ENCODE results near the gene ISG20L2.

ISG20L2 gene

DNA sequence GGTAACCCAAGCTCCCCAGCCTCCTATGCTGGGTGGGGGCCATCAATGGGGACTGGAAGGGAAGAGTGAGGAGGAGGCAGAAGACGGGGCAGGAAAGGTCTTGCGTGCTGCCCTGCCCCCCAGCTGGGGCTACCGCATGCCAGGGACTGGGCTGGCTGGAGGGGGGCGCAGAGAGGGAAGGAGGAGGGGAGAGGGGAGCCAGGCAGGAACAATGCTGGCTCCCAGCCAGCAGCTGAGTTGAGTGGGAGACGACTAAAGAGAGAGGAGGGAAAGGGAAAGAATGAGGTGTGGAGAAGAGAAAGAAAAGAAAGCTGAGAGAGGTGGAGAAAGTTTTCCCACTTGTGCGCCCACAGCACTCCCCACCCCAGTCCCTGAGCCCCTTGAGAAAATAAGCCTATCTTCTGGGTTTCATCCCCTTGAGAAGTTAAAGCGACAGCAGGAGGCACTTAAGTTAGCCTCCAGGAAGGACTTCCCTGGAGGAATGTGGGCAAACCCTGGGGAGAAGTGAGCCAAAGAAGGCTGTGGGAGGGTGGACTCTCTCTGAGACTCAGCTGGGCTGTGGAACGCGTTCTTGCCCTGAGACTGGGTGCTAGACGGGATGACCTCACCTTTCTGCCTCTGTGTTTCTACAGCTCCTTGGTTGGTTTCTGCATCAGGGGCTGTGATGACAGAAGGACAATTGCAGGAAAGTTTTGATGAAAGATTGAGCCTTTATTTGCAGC, 38.5 kb downstream of the ISG20L2 start:
- DNase-seq (ENCODE audit: low read depth, low spot score), result no peak

DNA sequence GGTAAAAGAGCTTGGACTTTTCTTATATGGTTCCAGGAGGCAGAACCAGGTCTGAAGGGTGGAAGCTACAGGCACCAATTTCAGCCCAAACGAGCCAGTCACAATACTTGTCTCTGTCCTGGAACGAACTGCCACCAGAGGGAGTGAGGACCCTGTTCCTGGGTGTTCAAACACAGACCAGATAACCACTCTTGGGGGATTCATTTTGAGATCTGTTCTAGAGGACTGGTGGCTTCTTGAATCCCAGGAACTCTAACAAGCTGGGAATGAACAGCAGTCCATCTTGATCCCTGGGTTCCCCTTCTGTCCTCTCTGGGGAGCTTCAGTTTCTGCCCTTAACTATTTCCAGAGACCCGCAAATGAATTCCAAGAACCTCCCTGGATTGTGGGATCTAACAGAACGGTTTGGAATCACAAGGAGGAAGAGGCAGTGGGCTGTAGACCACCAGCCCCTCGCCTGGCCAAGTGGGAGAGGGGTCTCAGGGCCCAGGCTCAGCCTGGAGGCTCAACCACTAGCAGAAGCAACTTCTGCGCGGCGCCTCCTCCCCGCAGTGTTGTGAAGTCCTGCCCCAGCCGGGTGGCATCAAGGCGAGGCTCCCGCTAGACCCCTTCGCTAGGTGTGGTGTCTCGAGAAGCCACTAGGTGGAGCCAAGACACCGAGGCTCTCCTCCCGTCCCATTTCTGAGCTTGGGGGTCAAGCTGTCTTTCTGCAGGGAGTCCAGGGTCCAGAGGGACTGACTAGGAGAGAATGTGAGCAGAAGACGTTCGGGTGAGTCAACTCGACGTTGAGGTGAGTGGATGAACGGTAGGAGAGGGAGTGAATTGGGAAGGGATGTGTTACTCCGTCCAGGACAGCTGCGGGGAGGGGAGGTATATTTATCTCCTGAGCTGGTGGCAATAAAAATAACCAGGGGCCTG, 39.3 kb downstream of the ISG20L2 start:
- no peak for DNase-seq (ENCODE audit: low read depth, low spot score)

DNA sequence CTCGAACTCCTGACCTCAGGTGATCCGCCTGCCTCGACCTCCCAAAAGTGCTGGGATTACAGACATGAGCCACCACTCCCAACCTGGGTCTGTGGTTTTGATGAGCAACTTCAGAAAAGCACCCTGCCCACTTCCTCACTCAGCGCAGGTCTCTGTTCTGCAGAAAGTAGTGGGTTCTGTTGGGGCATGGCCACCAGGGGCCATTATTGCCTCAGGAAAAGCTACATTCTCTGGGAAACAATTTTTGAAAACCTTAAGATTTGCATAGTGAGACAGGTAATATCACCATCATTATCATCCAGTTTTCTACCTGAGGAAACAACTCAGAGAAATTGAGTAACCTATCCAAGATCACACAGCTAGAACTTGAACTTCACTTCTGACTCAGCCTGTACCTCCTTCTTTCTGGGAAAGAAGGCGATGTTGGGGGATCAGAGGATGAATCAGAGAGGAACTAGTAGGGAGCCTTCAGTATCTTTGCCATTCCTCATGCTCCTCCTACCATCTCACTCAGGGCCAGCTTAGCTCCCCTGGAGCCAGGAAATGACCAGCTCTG, 44.3 kb downstream of the ISG20L2 start:
- no peak for DNase-seq (ENCODE audit: low read depth, low spot score)

DNA sequence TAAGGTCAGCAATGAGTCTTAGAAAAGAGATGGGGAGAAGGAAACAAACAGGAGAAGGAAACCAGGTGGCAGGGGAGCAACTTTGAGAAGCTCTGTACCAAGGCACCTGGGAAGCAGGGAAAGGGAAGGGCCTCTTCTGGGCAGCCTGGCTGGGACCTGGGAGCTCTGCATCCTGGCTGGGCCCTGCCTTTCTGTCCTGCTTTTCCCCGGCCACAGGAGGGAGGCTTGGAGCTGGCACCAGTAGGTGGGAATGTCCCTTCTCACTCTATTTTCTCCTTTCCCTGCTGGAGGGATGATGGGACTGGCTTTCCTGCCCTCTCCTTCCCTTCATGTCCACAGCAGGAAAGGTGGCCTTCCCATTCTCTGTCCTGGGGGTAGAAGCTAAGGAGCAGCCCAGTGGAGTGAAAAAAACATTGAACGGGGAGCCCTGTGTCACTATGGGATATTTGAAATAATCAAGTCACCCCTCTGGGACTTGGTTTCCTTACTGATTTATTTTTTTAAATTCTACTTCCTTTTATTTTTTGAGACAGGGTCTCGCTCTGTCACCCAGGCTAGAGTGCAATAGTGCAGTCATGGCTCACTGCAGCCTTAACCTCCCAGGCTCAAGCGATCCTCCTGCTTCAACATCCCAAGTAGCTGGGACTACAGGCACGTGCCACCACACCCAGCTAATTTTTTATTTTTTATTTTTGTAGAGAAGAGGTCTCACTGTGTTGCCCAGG, 46.2 kb downstream of the ISG20L2 start:
- no peak for DNase-seq (ENCODE audit: low read depth, low spot score)

DNA sequence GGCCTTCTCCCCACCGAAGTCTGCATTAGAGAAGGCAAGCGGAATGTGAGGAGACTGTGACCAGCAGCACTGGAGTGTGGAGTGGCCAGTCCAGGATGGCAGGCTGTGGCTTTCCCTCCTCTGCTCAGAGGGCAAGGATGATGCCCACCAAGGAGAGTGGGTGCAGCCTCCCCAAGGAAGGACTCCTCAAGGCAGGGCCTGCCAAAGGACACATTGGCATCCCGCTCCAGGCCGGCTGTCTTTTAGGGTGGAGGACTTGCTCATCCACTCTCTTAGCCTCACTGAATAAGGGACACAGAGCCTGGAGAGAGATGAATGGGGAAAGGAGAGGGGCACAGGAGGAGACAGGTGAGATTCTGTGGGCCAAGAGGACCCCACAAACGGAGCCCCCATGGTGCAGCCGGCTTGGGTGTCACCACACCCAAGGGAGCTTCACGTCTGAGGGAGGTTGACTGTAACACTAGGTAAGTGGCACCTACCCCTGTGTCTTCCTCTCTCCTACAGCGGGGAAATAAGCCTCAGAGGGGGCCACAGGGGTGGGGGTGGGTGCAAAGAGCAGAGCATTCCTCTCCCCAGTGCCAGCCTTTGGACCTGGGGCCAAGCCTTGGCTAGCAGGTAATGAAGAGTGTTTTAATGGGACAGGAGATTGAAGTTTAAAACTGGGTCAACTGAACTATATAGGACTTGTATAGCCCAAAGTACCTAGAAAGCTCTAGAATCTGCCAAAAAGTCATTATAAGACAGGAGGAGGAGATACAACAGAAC, 47.2 kb downstream of the ISG20L2 start:
- DNase-seq (ENCODE audit: low read depth, low spot score), result no peak

DNA sequence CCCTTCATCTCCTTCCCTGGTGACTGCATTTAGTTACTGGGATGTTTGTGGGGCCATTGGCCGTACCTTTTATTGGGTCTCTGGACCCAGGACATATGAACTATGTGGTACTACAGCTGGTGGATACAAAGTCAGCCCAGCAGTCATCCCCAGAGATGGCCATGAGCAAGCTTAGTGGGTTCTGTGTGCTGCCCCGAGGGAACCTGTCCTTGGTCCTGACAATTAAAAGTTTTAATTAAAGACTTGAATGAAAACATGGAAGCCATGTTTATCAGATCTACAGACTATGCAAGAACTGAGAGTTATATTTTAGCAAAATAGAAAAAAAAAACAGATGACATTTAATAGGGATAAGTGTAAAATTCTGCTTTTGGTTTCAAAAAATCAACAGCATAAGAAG, 48.5 kb downstream of the ISG20L2 start:
- no peak for DNase-seq (ENCODE audit: low read depth, low spot score)

DNA sequence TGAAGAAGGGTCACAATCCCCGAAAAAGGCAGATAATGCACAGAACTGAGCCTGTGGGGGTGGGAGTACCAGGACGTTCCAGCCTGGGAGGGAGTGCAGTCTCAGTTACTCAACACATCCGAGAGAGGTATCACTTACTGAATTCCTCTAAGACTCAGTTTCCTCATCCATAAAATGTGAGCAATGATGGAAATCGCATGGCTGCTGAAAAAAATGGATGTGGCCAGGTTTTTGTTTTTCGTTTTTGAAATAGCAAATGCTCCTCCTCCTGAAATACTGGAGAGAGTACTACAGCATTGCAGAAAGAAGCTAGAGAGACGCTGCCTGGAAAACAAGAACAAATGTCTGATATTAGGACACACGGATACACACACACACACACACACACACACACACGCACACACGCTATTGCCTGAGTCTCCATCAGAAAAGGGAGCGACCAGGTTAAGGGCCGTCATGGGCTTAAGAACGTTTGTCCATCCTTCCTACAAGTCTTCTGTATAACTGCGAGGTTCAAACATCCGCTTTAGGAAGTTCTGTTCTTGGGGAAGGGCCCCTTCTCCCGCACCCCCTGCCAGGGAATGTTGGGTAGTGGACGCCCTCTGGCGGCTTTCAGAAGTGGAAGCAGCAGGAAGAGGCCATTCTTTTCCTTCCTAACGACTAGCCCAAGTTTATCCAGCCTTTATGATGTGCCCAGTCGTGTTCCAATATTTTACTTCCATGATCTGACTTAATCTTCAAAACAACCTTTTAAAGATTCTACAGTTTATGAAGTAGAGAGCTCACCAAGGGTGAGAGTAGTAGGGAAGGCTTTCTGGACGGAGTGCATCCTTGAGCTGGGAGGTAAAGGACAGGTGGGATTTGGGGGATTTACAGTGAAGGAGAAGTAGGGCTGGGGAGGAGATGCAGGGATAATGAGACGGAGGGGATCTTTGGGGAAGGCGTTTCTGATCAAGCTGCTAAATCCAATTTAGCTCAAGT, 50.7 kb downstream of the ISG20L2 start:
- DNase-seq (ENCODE audit: low read depth, low spot score), result no peak

DNA sequence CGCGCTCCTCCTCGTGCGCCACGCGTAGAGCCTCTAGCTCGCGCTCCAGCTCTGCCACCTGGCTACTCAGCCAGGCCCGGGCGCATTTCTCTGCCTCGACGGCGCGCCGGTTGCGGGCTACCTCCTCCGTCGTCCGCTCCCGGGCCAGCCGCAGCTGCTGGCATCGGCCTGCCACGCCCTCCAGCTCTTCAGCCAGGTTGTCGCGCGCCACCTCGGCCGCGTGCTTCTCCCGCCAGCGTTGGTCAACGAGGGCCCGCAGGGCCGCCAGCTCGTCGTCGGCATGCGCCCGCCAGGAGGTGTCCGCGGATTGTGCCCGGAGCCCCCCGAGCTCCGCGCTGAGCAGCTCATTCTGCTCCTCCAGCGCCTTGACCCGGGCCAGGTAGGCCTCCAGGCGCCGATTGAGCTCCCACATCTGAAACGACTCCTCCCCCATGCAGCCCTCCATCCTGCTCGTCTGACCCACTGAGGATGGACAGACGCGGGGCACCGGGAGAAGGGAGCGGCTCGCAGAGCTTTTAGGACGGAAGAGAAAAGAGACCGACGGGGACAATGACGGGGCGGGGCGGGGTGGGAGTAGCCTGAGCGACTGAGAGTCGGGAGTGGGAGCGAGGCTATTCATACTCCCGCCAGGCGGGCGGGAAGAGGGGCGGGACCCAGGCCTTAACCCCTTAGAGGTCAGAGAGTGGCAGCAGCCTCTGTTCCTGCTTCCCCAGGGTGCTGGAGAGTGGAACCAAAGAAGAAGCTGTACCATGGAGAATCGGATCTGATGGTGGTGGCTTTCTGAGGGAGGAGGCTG, 51.5 kb downstream of the ISG20L2 start, which contains the start of gene NES:
NES (minus strand) TSS at position 588 of the 796 bp plus-strand sequence; CDS start at position 445, 143 bp downstream.
- no peak for DNase-seq (ENCODE audit: low read depth, low spot score)

DNA sequence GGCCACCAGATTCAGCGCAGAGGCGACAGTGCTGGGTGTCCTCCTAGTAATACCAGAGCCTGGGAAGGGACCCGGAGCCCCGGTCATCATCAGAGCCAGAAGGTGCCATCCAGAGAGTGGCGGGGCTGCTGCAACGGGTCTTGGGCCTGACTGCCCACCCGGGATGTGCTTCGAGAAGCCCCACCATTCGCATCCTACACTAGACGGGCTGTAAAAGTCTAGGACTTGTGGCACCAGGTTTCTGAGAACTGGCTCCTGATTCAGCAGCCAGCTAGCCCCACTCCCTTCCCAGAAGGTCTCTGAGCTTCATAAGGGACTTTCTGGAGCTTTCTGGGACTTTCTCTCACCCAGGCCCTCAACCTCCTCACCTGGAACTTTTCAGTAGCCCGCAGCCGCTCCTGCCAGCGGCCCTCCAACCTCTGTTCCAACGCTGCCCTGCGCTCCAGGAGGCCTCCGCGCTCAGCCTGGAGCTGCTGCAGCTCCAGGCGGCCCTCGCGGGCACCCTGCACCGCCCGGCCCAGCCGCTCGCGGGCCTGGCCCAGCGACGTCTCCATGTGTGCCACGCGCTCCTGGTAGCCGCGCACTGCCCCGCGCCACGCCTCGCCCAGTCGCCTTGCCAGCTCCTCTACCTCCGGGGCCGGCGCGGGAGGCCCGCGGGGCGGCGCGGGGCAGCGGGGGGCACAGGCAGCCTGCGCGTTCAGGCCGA, 52.3 kb downstream of the ISG20L2 start:
- no peak for DNase-seq (ENCODE audit: low read depth, low spot score)

DNA sequence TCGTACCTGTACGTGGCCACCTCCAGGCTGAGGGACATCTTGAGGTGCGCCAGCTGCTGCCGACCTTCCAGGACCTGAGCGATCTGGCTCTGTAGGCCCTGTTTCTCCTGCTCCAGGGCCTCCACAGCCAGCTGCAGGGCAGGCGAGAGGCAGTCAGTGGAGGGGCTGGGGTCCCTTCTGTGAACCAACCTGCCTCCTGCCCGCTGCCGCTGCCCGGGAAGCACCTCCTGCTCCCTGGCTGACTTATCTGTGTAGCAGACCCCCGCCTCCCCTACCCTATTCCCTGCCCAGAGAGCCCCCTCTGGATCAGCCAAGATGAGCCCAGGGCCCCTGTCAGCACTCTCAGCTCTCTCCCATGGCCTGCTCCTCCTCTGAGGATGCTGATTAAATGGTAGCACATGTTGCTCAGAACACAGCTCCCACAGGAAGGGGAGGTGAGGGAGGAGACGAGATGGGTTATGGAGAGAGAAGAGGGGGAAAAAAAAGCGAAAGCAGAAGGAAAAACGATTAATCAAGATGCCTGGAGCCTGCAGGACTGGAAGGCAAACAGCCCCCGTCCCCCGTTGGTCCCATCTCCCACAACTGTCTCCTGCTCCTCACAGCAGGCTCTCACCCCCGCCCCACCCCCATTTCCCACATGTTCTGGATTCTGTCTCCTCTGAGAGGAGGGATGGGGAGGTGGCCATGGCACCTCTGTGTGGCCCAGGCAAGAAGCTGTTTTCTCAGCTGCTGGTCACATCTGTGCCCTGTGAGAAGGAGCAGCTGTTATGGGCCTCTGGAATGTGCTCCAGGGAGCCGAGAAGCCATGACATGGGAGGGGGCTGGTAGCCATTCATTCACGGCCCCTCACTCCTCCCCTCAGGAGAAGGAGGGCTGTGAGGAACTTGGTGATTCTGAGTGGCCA, 53.1 kb downstream of the ISG20L2 start:
- DNase-seq (ENCODE audit: low read depth, low spot score), result no peak

DNA sequence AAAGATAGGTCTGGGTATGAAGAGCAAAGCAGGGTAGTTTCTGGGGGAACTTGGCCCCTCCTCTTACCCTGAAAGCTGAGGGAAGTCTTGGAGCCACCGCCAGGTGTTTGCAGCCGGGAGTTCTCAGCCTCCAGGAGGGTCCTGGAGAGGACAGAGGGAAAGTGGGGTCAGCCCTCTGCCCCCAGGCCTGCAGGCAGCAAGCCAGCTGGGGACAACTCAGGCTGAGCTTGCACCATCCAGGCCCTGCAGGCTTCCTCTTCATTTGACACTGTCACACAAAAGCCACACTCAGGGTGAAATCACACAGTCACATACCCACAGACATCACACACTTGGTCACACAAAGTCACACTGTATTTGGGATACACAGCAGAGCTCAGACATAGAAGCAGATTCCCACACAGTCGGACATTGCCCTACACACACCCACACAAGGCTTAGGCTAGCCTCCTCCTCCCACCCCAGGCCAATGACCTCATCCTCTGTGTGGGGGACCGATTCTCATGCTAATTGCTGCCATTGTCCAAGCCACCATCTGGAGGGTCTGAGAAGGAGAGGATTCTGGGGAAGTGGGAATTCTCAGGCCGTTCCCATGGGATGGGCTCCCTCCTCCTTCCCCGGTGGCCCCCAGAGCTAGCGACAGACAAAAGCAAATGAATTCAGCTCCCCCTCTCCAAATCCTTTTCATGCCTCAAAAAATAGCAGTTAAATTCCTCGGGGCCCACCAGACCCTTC, 55.0 kb downstream of the ISG20L2 start:
- DNase-seq (ENCODE audit: low read depth, low spot score), result peak; percentile 98

Measured in iPS DF 19.7 (cell line).